CD4-positive, alpha-beta T cell treated with Interleukin-17A for 1 hour (primary cell): ENCODE results near the gene DPY19L2.

Experiments
- DNase-seq: peaks from one replicate; pipeline ENCODE4 v3.0.0-alpha.2; 2020

The DPY19L2 gene

GRCh38 chr12:63525831-63526230 is 142.5 kb downstream of the DPY19L2 start:
- DNase-seq: no peak

- no peak for DNase-seq
Measured at GRCh38 chr12:63521706-63522105, 146.6 kb downstream of the DPY19L2 start.
